NCI-H2107 treated with DMSO at 0.1 percent for 48 hours (cell line): Measurements from ENCODE around the gene LPGAT1.
"Not testable (repeated sequence)": the region's sequence is repeated elsewhere in the genome, so short reads cannot be mapped to it uniquely, and the experiment has no call there.

Experiments used
- DNase-seq: peaks from one replicate; lab custom pipeline; 2025; ENCODE audit not compliant: unreplicated experiment; lab: John Stamatoyannopoulos, UW

Gene LPGAT1

GRCh38 chr1:211708006-211708405 is 122.6 kb downstream of the LPGAT1 start:
- no peak for DNase-seq

GRCh38 chr1:211705467-211706091 is 125.0 kb downstream of the LPGAT1 start:
- DNase-seq, result peak; percentile 42

- peak; percentile 70 for DNase-seq
These were observed 126.0 kb downstream of the LPGAT1 start for GRCh38 chr1:211704543-211704942.

GRCh38 chr1:211703812-211704537 is 126.6 kb downstream of the LPGAT1 start:
- peak; percentile 97 for DNase-seq

GRCh38 chr1:211701733-211702132 is 128.8 kb downstream of the LPGAT1 start:
- DNase-seq, result no peak

- DNase-seq, result no peak
These were observed 131.5 kb downstream of the LPGAT1 start for GRCh38 chr1:211699059-211699458.

GRCh38 chr1:211698161-211699026 is 132.2 kb downstream of the LPGAT1 start:
- peak; percentile 91 for DNase-seq

- DNase-seq, result peak; percentile 84
These were observed 133.2 kb downstream of the LPGAT1 start for GRCh38 chr1:211697356-211697755.

- no peak for DNase-seq
These were observed 135.3 kb downstream of the LPGAT1 start for GRCh38 chr1:211695135-211695816.

- DNase-seq, result not testable (repeated sequence)
These were observed 136.7 kb downstream of the LPGAT1 start for GRCh38 chr1:211693911-211694310.
